ENCODE results near the gene GABRG3. TPM values are rescaled to one million over a fixed set of nuclear protein-coding genes. Genes with fewer than 3 reads are reported as not detected.

The GABRG3 gene
- total RNA-seq, 1 experiment from 2014 or later, result not detected

GRCh38 chr15:26936502-26936901, 34.5 kb upstream of the GABRG3 start:
- peaks cover 11 to 42% of the 10 kb centered on the region in 2 experiments; a peak in 2 of 4 replicates for H3K9me3 ChIP-seq (ENCODE audit: control insufficient read depth in 1 of 2, insufficient read depth in 1 of 2, low read depth in 1 of 2, low read length in 2 of 2)

More at GRCh38 chr15:26936502-26936901, 34.5 kb upstream of the GABRG3 start:
- no peak overlapping the region for H3K4me3 ChIP-seq (replicated peaks in 1 of 2; ENCODE audit: low read depth in 1 of 2, low read length in 2 of 2)
- no peaks in the 10 kb centered on the region for H3K36me3 ChIP-seq (ENCODE audit: control insufficient read depth in 1 of 2, insufficient read depth in 2 of 2, low read length in 2 of 2)
- ChIA-PET POLR2A (no interaction called here), CTCF (no interaction called here), RAD21 (ENCODE audit: low non-redundant PET in 1 of 2, low total read pairs in 2 of 2, uncharacterized antibody in 2 of 2, unreplicated experiment in 2 of 2) (no interaction called here)
- intact Hi-C loops (cut with micrococcal nuclease), result no loop called here
- DNase-seq (ENCODE audit: low read depth, low spot score) (no peak), ATAC-seq (no peak)
- no peaks in the 10 kb centered on the region for H3K4me1 ChIP-seq (ENCODE audit: control insufficient read depth in 1 of 2, insufficient read depth in 2 of 2, low read length in 2 of 2)
- H3K27ac ChIP-seq (ENCODE audit: low read depth, low read length), result no peak overlapping the region
- H3K9ac ChIP-seq (ENCODE audit: low read length), result no peak overlapping the region
- H3K27me3 ChIP-seq (ENCODE audit: insufficient read depth, low read length), result no peaks in the 10 kb centered on the region
- H3K4me2 ChIP-seq (ENCODE audit: low read length), result no peak overlapping the region
- no peaks in the 10 kb centered on the region for H3K79me2 ChIP-seq (ENCODE audit: insufficient read depth, low read length)
- no peaks in the 10 kb centered on the region for H3K9me2 ChIP-seq (ENCODE audit: insufficient read depth)
- TF ChIP-seq ZFX (IDR thresholded peaks at IDR 0.05) (no peak), REST (IDR thresholded peaks at IDR 0.05; ENCODE audit: low read depth) (no peak), EGR1 (IDR thresholded peaks at IDR 0.05; ENCODE audit: low read depth) (no peak), RAD21 (IDR thresholded peaks at IDR 0.05; ENCODE audit: low read depth) (no peak), POLR2AphosphoS5 (IDR thresholded peaks at IDR 0.05; ENCODE audit: low read depth, low read length) (no peak), FOSL1 (IDR thresholded peaks at IDR 0.05; ENCODE audit: low read depth) (no peak)
- TF ChIP-seq, protein P1, sequence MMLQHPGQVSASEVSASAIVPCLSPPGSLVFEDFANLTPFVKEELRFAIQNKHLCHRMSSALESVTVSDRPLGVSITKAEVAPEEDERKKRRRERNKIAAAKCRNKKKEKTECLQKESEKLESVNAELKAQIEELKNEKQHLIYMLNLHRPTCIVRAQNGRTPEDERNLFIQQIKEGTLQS (IDR thresholded peaks at IDR 0.05), result no peak
- no peaks in the 10 kb centered on the region for H4K20me1 ChIP-seq (ENCODE audit: insufficient read depth)
- no TSS peak for BruUV-seq (replicated peaks)
- H2AFZ ChIP-seq (ENCODE audit: low read depth, low read length, poor library complexity, severe bottlenecking), result no peak overlapping the region

Data from HCT116 (cell line).